Chondrocyte (in vitro differentiated cells): ENCODE results near the gene SNCAIP. TPM values are rescaled to one million over a fixed set of nuclear protein-coding genes. Genes with fewer than 3 reads are reported as not detected.

Source experiments
- DNase-seq: peaks from one replicate; pipeline ENCODE4 v3.0.0; 2021; ENCODE audit warnings: mixed read lengths, low spot score
- H3K27ac Mint-ChIP-seq: one replicate; pipeline ENCODE4 v1.8.0; 2021; ENCODE audit warnings: mild to moderate bottlenecking, moderate library complexity, mixed read lengths; ENCODE audit not compliant: unreplicated experiment
- H3K27me3 Mint-ChIP-seq: 2 replicates; pipeline ENCODE4 v1.8.0; 2021; ENCODE audit warnings: low read depth, mixed read lengths
- H3K36me3 Mint-ChIP-seq: 2 replicates; pipeline ENCODE4 v1.8.0; 2021; ENCODE audit warnings: low read depth, mixed read lengths
- H3K4me1 Mint-ChIP-seq: 2 replicates; pipeline ENCODE4 v1.8.0; 2021; ENCODE audit warnings: low read depth, mild to moderate bottlenecking, mixed read lengths
- H3K4me3 Mint-ChIP-seq: one replicate; pipeline ENCODE4 v1.8.0; 2021; ENCODE audit warnings: mild to moderate bottlenecking, moderate library complexity, mixed read lengths; ENCODE audit not compliant: unreplicated experiment
- H3K9me3 Mint-ChIP-seq: 2 replicates; pipeline ENCODE4 v1.8.0; 2021; ENCODE audit warnings: low read depth, mixed read lengths
- total RNA-seq: library from RNA; stranded (reverse); gene quantifications from 3 replicates; pipeline ENCODE4 v1.2.1, GENCODE V29; 2021
- TF ChIP-seq, protein P1 (sequence below): fragments of 200-600 bp; sonication (generic); IDR thresholded peaks from 2 replicates; pipeline ENCODE4 v1.5.0; 2021; ENCODE audit warnings: antibody characterized with exemption, mild to moderate bottlenecking, moderate library complexity

The SNCAIP gene
- total RNA-seq, 1 donor from 2014 or later, result 1.2 TPM

GRCh38 chr5:122501089-122501435 lies 189.0 kb downstream of the SNCAIP start:
- Mint-ChIP-seq H3K9me3 (no peaks in the 10 kb centered on the region), H3K4me3 (peak overlapping the region; percentile 73), H3K4me1 (peaks cover 32% of the 10 kb centered on the region), H3K27ac (peak overlapping the region; percentile 98), H3K27me3 (peaks cover 3% of the 10 kb centered on the region), H3K36me3 (no peaks in the 10 kb centered on the region)
- no peak for DNase-seq
- TF ChIP-seq, protein P1, sequence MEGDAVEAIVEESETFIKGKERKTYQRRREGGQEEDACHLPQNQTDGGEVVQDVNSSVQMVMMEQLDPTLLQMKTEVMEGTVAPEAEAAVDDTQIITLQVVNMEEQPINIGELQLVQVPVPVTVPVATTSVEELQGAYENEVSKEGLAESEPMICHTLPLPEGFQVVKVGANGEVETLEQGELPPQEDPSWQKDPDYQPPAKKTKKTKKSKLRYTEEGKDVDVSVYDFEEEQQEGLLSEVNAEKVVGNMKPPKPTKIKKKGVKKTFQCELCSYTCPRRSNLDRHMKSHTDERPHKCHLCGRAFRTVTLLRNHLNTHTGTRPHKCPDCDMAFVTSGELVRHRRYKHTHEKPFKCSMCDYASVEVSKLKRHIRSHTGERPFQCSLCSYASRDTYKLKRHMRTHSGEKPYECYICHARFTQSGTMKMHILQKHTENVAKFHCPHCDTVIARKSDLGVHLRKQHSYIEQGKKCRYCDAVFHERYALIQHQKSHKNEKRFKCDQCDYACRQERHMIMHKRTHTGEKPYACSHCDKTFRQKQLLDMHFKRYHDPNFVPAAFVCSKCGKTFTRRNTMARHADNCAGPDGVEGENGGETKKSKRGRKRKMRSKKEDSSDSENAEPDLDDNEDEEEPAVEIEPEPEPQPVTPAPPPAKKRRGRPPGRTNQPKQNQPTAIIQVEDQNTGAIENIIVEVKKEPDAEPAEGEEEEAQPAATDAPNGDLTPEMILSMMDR, result peak; percentile 52

DNA sequence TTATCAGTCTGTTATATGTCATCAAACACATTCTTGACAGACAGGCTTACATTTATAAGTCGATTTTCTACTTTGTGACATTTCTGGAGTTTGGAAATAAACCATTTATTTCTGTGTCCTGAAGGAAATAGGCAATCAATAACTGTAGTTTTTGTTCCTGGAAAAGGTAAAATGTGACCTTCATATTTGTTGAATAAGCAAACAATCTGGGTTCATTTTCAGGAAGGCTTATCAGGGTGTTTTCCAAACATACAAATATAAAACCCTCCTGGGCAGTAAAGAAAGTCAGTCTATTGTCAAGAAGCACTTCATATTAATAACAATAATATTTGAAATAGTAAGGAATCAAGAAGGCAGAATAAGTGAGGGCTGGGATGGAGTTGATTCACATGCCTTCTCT lies 195.0 kb downstream of the SNCAIP start:
- peaks cover 5% of the 10 kb centered on the region for H3K4me1 Mint-ChIP-seq
- H3K9me3 Mint-ChIP-seq, result no peaks in the 10 kb centered on the region
- H3K36me3 Mint-ChIP-seq, result no peaks in the 10 kb centered on the region
- TF ChIP-seq, protein P1, result no peak
- H3K27me3 Mint-ChIP-seq, result peaks cover 3% of the 10 kb centered on the region
- H3K27ac Mint-ChIP-seq, result no peak overlapping the region
- DNase-seq, result no peak
- no peak overlapping the region for H3K4me3 Mint-ChIP-seq

DNA sequence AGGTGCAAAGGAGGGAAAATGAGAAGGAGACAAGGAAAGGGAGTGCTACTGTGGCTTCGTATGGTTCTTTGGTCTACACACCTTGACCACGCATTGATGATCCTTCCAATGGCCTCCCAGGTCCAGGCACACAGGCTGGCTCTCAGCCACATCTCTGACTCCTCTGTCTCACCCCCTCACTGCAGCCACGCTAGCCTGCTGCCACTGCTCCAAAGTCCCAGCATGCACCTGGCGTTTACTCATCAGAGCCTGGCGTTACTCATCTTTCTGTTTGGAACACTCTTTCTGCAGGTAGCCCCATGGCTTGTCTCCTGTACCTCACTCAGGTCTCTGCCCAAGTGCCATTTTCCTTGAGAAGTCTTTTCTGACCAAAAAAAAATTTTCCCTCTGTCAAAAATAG lies 195.5 kb downstream of the SNCAIP start:
- Mint-ChIP-seq H3K9me3 (no peaks in the 10 kb centered on the region), H3K4me3 (no peak overlapping the region), H3K27ac (no peak overlapping the region), H3K27me3 (peaks cover 3% of the 10 kb centered on the region), H3K4me1 (peaks cover 5% of the 10 kb centered on the region), H3K36me3 (no peaks in the 10 kb centered on the region)
- DNase-seq, result no peak
- TF ChIP-seq, protein P1, result no peak

DNA sequence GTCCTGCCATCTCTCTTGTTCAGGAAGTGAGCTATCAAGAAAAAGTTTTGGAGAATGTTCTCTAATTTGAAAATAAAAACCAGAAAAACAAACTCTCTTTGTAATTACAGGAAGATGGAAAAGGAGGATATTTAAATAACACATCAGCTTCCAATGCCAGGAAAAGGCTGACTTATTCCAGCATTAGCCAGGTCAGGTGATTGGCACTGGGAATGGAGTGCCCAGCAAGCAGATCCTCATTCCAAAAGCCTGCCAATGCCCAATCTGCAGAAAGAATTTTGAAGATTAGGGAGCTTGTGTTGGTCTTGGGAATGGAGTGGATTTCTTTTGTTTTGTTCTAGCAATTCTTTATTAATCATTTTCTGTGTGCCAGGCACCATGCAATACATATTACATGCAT lies 196.6 kb downstream of the SNCAIP start:
- no peak for DNase-seq
- peaks cover 3% of the 10 kb centered on the region for H3K27me3 Mint-ChIP-seq
- peaks cover 5% of the 10 kb centered on the region for H3K4me1 Mint-ChIP-seq
- no peak overlapping the region for H3K27ac Mint-ChIP-seq
- H3K36me3 Mint-ChIP-seq, result no peaks in the 10 kb centered on the region
- TF ChIP-seq, protein P1, result no peak
- no peaks in the 10 kb centered on the region for H3K9me3 Mint-ChIP-seq
- H3K4me3 Mint-ChIP-seq, result no peak overlapping the region

Other genes with a start within 250 kb of the SNCAIP start
- 320 to 615 TPM (median 611 TPM) in 3 replicates for gene LOX, start 234.0 kb upstream of the SNCAIP start, total RNA-seq
- gene ZNF474, start 182.7 kb upstream of the SNCAIP start, total RNA-seq, result 0.25 to 1.2 TPM (median 0.33 TPM) in 3 replicates